ENCODE measurements around the gene MRPL43. TPM values are rescaled to one million over a fixed set of nuclear protein-coding genes. Genes with fewer than 3 reads are reported as not detected.

MRPL43 gene
- total and polyA plus RNA-seq, 9 of the 15 experiments (the other 6 are each of a cell fraction or from before 2014, with no cell fraction given): 15.1 to 63.7 (median 37.2) TPM

- TF ChIP-seq PRDM10 (IDR thresholded peaks at IDR 0.05; ENCODE audit: partially characterized antibody) (peak; percentile 39), ZBTB17 (CRISPR knock-in tag; IDR thresholded peaks at IDR 0.05) (no peak), CCNT2 (IDR thresholded peaks at IDR 0.05; ENCODE audit: borderline replicate concordance, extremely low read depth, insufficient read length, low read depth, low read length) (no peak), SMAD2 (IDR thresholded peaks at IDR 0.05; ENCODE audit: low read depth, low read length) (no peak), PHF20 (IDR thresholded peaks at IDR 0.05; ENCODE audit: partially characterized antibody) (no peak), YBX1 (IDR thresholded peaks at IDR 0.05) (no peak), ZNF197 (CRISPR knock-in tag; IDR thresholded peaks at IDR 0.05; ENCODE audit: low read depth) (no peak), SIN3A (IDR thresholded peaks at IDR 0.05; ENCODE audit: borderline replicate concordance in 2 of 2, control insufficient read depth in 1 of 2, low read depth in 2 of 2, low read length in 2 of 2) (no peak), SP2 (IDR thresholded peaks at IDR 0.05; ENCODE audit: extremely low read depth, low read depth, low read length, poor library complexity, severe bottlenecking) (peak; percentile 73), FOS (IDR thresholded peaks at IDR 0.05; ENCODE audit: extremely low read depth, insufficient read length) (peak; percentile 88), ZFPM2 (CRISPR knock-in tag; IDR thresholded peaks at IDR 0.05) (no peak), RBM17 (IDR thresholded peaks at IDR 0.05; ENCODE audit: borderline replicate concordance, low read depth, low read length) (no peak), SRF (CRISPR knock-in tag; IDR thresholded peaks at IDR 0.05) (no peak), HLTF (IDR thresholded peaks at IDR 0.05) (no peak), NEUROD1 (IDR thresholded peaks at IDR 0.05; ENCODE audit: borderline replicate concordance, low read depth, low read length, partially characterized antibody) (peak; percentile 38), ESRRA (IDR thresholded peaks at IDR 0.05; ENCODE audit: borderline replicate concordance, low read depth) (peak; percentile 15; the same call in 1 of the 2 replicates), MXD1 (CRISPR knock-in tag; IDR thresholded peaks at IDR 0.05; ENCODE audit: borderline replicate concordance, poor library complexity, severe bottlenecking) (no peak)
- TF ChIP-seq, protein P1, sequence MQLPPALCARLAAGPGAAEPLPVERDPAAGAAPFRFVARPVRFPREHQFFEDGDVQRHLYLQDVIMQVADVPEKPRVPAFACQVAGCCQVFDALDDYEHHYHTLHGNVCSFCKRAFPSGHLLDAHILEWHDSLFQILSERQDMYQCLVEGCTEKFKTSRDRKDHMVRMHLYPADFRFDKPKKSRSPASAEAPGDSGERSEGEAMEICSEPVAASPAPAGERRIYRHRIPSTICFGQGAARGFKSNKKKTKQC (CRISPR knock-in tag; IDR thresholded peaks at IDR 0.05): no peak
- TF ChIP-seq, protein P2, sequence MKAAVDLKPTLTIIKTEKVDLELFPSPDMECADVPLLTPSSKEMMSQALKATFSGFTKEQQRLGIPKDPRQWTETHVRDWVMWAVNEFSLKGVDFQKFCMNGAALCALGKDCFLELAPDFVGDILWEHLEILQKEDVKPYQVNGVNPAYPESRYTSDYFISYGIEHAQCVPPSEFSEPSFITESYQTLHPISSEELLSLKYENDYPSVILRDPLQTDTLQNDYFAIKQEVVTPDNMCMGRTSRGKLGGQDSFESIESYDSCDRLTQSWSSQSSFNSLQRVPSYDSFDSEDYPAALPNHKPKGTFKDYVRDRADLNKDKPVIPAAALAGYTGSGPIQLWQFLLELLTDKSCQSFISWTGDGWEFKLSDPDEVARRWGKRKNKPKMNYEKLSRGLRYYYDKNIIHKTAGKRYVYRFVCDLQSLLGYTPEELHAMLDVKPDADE (conservative IDR thresholded peaks at IDR 0.05; ENCODE audit: control insufficient read depth, low read depth, low read length): no peak
Observed at GRCh38 chr10:101031128-101031795, 44.0 kb upstream of the MRPL43 start, which contains the start of the genes PDZD7 and SFXN3 (continued).
